ENCODE results near the gene NUDT7. TPM values are rescaled to one million over a fixed set of nuclear protein-coding genes. Genes with fewer than 3 reads are reported as not detected.

The NUDT7 gene
- total and polyA plus RNA-seq, 2 donors (not counting 3 experiments of a cell fraction or from before 2014, with no cell fraction given): 6.2 to 6.5 TPM

- no peaks in the 10 kb centered on the region for H3K36me3 ChIP-seq (ENCODE audit: control insufficient read depth in 2 of 2, extremely low read depth in 1 of 2, insufficient read depth in 2 of 2, low read length in 2 of 2)
- ChIA-PET CTCF (interaction anchor here (3.3 kb wide), 1 partner anchor 323 kb away, joined by 34 read pairs; no protein-coding TSS in a partner anchor), POLR2A (no interaction called here)
- H2AFZ ChIP-seq (ENCODE audit: low read depth, low read length): no peak overlapping the region
- no peaks in the 10 kb centered on the region for H3K9me1 ChIP-seq (replicated peaks; ENCODE audit: control insufficient read depth, extremely low read depth, insufficient read depth, low read length)
- dilution Hi-C loops (cut with MboI; ENCODE audit: extremely low pct_ligation_motif_present, low sequenced_read_pairs) (no loop called here), intact Hi-C loops (cut with micrococcal nuclease) (loop anchor here (5.0 kb wide), 1 partner anchor 42 kb away; the partner anchor contains the start of gene NUDT7)
- peaks cover 0 to 6% of the 10 kb centered on the region in 2 experiments for H3K27me3 ChIP-seq (ENCODE audit: control insufficient read depth in 2 of 2, insufficient read depth in 2 of 2, low read length in 2 of 2)
- no peak overlapping the region for H3K9ac ChIP-seq (replicated peaks; ENCODE audit: extremely low read depth, insufficient read depth, low read length)
- no peaks in the 10 kb centered on the region for H3K4me1 ChIP-seq (ENCODE audit: control insufficient read depth, extremely low read depth, insufficient read depth, low read length)
- no peaks in the 10 kb centered on the region for H3K79me2 ChIP-seq (ENCODE audit: control insufficient read depth, insufficient read depth, low read length)
- DNase-seq (ENCODE audit: low read depth, low spot score) (no peak), FAIRE-seq (no peak)
- no peak overlapping the region for H3K4me3 ChIP-seq (replicated peaks in 1 of 3; ENCODE audit: insufficient read depth in 1 of 3, low read depth in 1 of 3, low read length in 3 of 3)
- TF ChIP-seq GATA2 (IDR thresholded peaks at IDR 0.05; ENCODE audit: insufficient read depth, insufficient read length, low read depth, low read length): no peak
- no peak for TF ChIP-seq JUN (IDR thresholded peaks at IDR 0.05; ENCODE audit: borderline replicate concordance, insufficient read depth, insufficient read length, low read depth)
- no peak for TF ChIP-seq MYC (IDR thresholded peaks at IDR 0.05; ENCODE audit: low read depth, low read length)
- TF ChIP-seq POLR2A (IDR thresholded peaks at IDR 0.05; ENCODE audit: low read depth, low read length): no peak
- TF ChIP-seq, protein P1, sequence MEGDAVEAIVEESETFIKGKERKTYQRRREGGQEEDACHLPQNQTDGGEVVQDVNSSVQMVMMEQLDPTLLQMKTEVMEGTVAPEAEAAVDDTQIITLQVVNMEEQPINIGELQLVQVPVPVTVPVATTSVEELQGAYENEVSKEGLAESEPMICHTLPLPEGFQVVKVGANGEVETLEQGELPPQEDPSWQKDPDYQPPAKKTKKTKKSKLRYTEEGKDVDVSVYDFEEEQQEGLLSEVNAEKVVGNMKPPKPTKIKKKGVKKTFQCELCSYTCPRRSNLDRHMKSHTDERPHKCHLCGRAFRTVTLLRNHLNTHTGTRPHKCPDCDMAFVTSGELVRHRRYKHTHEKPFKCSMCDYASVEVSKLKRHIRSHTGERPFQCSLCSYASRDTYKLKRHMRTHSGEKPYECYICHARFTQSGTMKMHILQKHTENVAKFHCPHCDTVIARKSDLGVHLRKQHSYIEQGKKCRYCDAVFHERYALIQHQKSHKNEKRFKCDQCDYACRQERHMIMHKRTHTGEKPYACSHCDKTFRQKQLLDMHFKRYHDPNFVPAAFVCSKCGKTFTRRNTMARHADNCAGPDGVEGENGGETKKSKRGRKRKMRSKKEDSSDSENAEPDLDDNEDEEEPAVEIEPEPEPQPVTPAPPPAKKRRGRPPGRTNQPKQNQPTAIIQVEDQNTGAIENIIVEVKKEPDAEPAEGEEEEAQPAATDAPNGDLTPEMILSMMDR (IDR thresholded peaks at IDR 0.05; ENCODE audit: extremely low read depth in 1 of 2, insufficient read depth in 1 of 2, low read depth in 1 of 2, low read length in 2 of 2): no peak
- TF ChIP-seq EZH2 (IDR thresholded peaks at IDR 0.05; ENCODE audit: borderline replicate concordance, low read depth, low read length, severe bottlenecking): no peak
- no peak for TF ChIP-seq MAX (IDR thresholded peaks at IDR 0.05; ENCODE audit: insufficient read depth, insufficient read length)
- no peak for TF ChIP-seq FOS (IDR thresholded peaks at IDR 0.05; ENCODE audit: borderline replicate concordance, insufficient read depth, low read length)
- TF ChIP-seq POLR2AphosphoS5 (IDR thresholded peaks at IDR 0.05; ENCODE audit: insufficient read depth, low read depth, low read length): no peak
- no peaks in the 10 kb centered on the region for H4K20me1 ChIP-seq (replicated peaks; ENCODE audit: control insufficient read depth, extremely low read depth, insufficient read depth, low read length)
- H3K27ac ChIP-seq (ENCODE audit: insufficient read depth, low read depth, low read length): no peak overlapping the region
- no peak overlapping the region for H3K4me2 ChIP-seq (ENCODE audit: insufficient read depth, low read length)
- no peaks in the 10 kb centered on the region for H3K9me3 ChIP-seq (replicated peaks; ENCODE audit: control insufficient read depth, insufficient read depth, low read length)
- no TSS peak for BruUV-seq (replicated peaks)
These were observed 42.4 kb upstream of the NUDT7 start for GRCh38 chr16:77679901-77680300.

All from endothelial cell of umbilical vein (primary cell).